ENCODE results near the gene KRT28. TPM values are rescaled to one million over a fixed set of nuclear protein-coding genes. Genes with fewer than 3 reads are reported as not detected.
"Not testable (repeated sequence)": the region's sequence is repeated elsewhere in the genome, so short reads cannot be mapped to it uniquely, and the experiment has no call there.

Gene KRT28
- total and polyA plus RNA-seq, 2 of the 13 experiments (the other 11 are each of a cell fraction or from before 2014, with no cell fraction given), result not detected

GRCh38 chr17:40814657-40815056 lies 14.9 kb upstream of the KRT28 start:
- H3K9me3 ChIP-seq (ENCODE audit: low read length); BruUV-seq (replicated peaks); H2AFZ ChIP-seq (ENCODE audit: low read length); CTCF ChIA-PET (ENCODE audit: low intra/inter-chr PET ratio, low total read pairs); FAIRE-seq; H3K27me3 ChIP-seq (ENCODE audit: control insufficient read depth in 1 of 2, insufficient read depth in 2 of 2, low read length in 2 of 2); H3K27ac ChIP-seq (ENCODE audit: extremely low read length, insufficient read depth, low read length); intact Hi-C loops (cut with micrococcal nuclease; ENCODE audit: unreplicated experiment); ATAC-seq; H3K36me3 ChIP-seq (replicated peaks in 1 of 2; ENCODE audit: control insufficient read depth in 1 of 2, insufficient read depth in 2 of 2, low read length in 2 of 2); DNase-seq (ENCODE audit: low spot score); H4K20me1 ChIP-seq (ENCODE audit: insufficient read depth, low read length); H3K4me2 ChIP-seq (ENCODE audit: low read depth, low read length); in situ Hi-C loops (cut with HindIII; ENCODE audit: extremely low pct_ligation_motif_present, low pct_unique_long_range_greater_than_20kb); H3K4me3 ChIP-seq (replicated peaks in 1 of 3; ENCODE audit: insufficient read depth in 1 of 3, low read depth in 2 of 3, low read length in 3 of 3); H3K9ac ChIP-seq (ENCODE audit: insufficient read depth, low read depth, low read length): not testable (repeated sequence)
- peak; percentile 46 for TF ChIP-seq MNT (IDR thresholded peaks at IDR 0.05)
- WGBS (ENCODE audit: low lambda C conversion rate), result 55% methylated on average over 3 of the region's 3 CpGs
- peaks cover 20% of the 10 kb centered on the region for H3K4me1 ChIP-seq (ENCODE audit: insufficient read depth, low read length)
- POLR2A ChIA-PET, result interaction anchor here (1.2 kb wide), 1 partner anchor 874 kb away, joined by 3 read pairs; the partner anchor contains the start of gene EIF1
- H3K79me2 ChIP-seq (ENCODE audit: insufficient read depth, low read length), result peaks cover 13% of the 10 kb centered on the region

- H3K9me3 ChIP-seq (ENCODE audit: low read length), result no peaks in the 10 kb centered on the region
- no peak overlapping the region for H3K9ac ChIP-seq (ENCODE audit: insufficient read depth, low read depth, low read length)
- ATAC-seq, result no peak
- no peak for FAIRE-seq
- peaks cover 20% of the 10 kb centered on the region for H3K4me1 ChIP-seq (ENCODE audit: insufficient read depth, low read length)
- intact Hi-C loops (cut with micrococcal nuclease; ENCODE audit: unreplicated experiment), result no loop called here
- no peak for DNase-seq (ENCODE audit: low spot score)
- WGBS (ENCODE audit: low lambda C conversion rate), result 28% methylated on average over 4 of the region's 4 CpGs
- H3K27me3 ChIP-seq (ENCODE audit: control insufficient read depth in 1 of 2, insufficient read depth in 2 of 2, low read length in 2 of 2), result no peaks in the 10 kb centered on the region; a peak in 2 of 5 replicates
- ChIA-PET CTCF (ENCODE audit: low intra/inter-chr PET ratio, low total read pairs) (no interaction called here), POLR2A (no interaction called here)
- in situ Hi-C loops (cut with HindIII; ENCODE audit: extremely low pct_ligation_motif_present, low pct_unique_long_range_greater_than_20kb), result no loop called here
- peaks cover 8% of the 10 kb centered on the region for H3K79me2 ChIP-seq (ENCODE audit: insufficient read depth, low read length)
- no peak for TF ChIP-seq TEF (CRISPR knock-in tag; IDR thresholded peaks at IDR 0.05)
- no peak for TF ChIP-seq TBX3 (IDR thresholded peaks at IDR 0.05; ENCODE audit: borderline replicate concordance)
- no TSS peak for BruUV-seq (replicated peaks)
- no peak overlapping the region for H3K27ac ChIP-seq (ENCODE audit: extremely low read length, insufficient read depth, low read length)
- H4K20me1 ChIP-seq (ENCODE audit: insufficient read depth, low read length), result no peaks in the 10 kb centered on the region
- H2AFZ ChIP-seq (ENCODE audit: low read length), result no peak overlapping the region
- H3K4me2 ChIP-seq (ENCODE audit: low read depth, low read length), result no peak overlapping the region
- peaks cover 4 to 7% of the 10 kb centered on the region in 2 experiments; a peak in 3 of 5 replicates for H3K36me3 ChIP-seq (replicated peaks in 1 of 2; ENCODE audit: control insufficient read depth in 1 of 2, insufficient read depth in 2 of 2, low read length in 2 of 2)
- H3K4me3 ChIP-seq (replicated peaks in 1 of 3; ENCODE audit: insufficient read depth in 1 of 3, low read depth in 2 of 3, low read length in 3 of 3), result no peak overlapping the region
These were observed 14.0 kb upstream of the KRT28 start for GRCh38 chr17:40813804-40814203.
